Activated CD4-positive, CD25-positive, alpha-beta regulatory T cell treated with anti-CD3 and anti-CD28 coated beads, Interleukin-2, amount 50 U/mL, for 24 hours (primary cell): ENCODE results near the gene UBXN7.
"Not testable (repeated sequence)": the region's sequence is repeated elsewhere in the genome, so short reads cannot be mapped to it uniquely, and the experiment has no call there.

ENCODE experiments used
- ATAC-seq, 2 donors: fragments of 150-1000 bp; cut with Tn5 transposase; one replicate each; pipeline ENCODE4 v1.10.0; 2021; ENCODE audit warnings: mild to moderate bottlenecking in 1 of 2, moderate library complexity in 1 of 2

UBXN7 gene

DNA sequence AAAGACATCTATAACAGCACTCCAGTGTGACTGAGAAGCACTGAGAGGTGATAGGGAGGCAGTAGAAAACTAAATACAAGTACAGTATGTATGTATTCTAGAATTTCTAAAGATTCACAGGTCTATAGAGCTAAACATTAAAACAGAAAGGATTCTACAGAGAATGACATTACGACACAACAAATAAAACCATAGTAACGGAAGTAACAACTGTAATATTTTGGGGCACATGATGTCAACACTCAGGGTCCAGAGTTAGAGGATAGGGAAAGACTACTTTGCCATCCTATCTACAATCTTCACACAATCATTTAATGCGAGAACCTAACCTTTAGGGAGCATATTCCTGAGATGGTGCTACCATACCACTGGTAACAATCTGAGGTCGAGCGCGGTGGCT is 13.6 kb downstream of the UBXN7 start:
- ATAC-seq: no peak

DNA sequence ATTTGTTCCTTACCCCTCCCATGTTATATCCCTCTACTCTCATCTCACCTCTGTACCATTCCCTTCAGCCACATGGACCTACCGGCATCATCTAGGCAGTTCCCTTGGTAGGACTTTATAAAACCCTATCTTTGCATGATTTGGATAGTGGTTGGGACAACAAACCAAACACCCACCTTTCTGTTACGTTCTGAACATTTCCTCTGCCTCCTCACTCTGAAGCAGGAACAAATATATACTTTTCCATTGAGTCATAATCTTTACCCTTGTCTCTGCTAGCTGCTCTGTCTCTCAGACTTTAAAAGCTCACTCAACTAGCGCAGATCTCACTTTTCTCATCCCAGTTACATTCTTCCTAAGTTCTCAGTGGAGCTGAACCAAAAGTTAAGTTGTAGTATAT is 17.8 kb downstream of the UBXN7 start:
- ATAC-seq: peak; percentile 44 to 60

DNA sequence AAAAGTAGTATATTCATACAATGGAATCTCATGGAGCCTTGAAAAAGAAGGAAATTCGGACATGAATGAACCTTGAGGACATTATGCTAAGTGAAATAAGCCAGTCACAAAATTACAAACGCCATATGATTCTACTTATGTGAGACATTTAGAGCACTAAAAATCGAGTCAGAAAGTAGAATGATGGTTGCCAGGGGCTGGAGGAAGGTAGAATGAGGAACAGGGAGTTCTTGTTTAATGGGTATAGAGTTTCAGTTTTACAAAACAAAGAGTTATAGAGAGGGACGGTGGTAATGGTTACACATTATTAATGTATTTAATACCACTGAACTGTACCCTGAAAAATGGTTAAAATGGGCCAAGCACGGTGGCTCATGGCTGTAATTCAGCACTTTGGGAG is 19.5 kb downstream of the UBXN7 start:
- no peak for ATAC-seq

DNA sequence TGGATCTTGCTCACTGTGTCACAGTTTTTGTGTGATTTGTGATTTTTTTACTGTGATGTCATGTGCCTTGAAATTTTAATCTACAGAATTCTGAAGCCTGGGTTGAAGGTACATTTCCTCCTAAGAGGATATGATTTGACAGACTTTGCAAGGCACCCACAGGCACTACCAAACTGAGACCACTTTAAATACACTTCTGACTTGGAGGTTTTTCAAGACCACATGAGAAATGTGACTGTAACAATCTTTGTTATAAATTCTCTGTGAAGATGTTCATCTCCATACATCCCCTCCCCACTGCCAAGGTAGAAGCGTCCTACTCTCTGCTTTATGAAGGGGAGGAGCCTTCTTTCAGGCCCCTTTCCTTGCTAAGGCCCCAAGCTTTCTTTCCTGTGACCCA is 22.8 kb downstream of the UBXN7 start:
- no peak for ATAC-seq

DNA sequence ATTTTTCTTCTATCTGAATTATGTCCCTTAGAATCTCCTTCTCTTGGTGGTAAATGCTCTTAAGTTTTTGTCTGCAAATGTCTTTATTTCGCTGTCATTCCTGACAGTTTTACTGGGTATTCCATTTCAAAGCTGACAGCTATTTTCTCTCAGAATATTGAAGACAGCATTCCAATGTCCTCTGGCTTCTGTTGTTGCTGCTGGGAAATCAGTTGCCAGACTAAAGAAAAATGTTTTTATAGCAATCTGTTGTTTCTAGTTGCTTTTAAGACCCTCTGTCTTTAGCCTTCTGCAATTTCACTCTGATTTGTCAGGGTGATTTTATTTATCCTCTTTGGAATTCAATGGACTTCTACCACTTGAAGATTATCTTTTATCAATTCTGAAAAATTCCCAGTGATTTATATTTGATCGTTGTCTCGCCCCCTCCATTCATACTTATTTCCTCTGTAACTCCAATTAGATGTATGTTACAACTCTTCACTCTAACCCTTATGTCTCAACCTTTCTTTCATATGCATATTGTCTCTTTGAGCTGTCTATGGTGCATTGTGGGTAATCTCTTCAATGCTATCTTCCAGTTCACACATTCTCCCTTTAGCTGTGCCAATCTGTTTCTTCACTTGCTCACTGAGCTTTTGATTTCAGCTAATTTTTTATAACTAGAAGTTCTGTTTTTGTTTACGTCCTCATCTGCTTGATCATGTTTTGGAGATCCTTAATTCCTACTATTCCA is 23.5 kb downstream of the UBXN7 start:
- ATAC-seq: no peak

DNA sequence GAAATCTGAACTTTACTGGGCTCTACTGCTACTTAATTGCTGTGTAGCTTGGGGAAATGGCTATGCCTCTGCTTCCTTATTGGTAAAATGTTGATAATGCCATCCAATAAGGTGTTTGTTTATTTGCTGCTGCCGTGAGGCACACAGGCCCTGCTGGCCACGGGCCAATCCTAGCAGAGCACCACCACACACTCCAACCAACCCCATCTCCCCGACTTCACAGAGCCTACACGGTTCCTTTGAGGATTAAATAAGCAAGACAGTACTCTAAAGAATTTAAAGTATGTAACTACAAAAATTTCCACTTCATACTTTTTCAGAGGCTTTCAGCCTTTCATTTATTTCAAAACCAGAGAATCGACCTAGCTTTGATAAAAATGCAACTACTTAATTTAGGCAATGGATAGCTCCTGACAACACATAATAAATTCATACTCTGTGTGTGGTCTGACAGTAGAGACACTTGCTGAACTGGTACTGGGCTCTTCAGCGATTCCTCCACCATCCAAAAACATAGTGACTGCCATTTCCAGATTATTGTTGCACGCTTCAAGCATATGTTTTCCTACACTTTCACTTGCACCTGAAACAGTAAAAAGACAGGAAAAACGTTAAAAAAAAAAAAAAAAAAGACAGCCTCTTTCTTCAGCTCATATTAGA is 25.3 kb downstream of the UBXN7 start:
- ATAC-seq: no peak

DNA sequence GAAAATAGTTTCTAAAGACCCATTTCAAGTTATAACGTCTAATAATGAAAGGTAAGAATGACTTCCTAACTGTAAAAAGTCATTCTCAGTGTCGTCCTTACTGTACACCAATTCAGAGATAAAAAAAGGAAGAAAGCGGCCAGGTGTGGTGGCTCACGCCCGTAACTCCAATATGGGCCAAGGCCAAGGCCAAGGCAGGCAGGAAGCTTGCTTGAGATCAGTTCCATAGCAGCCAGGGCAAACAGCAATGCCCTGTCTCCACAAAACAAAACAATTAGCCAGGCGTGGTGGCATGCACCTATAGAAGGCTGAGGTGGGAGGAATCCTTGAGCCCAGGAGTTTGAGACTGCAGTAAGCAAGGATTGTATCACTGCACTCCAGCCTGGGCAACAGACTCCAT is 31.9 kb downstream of the UBXN7 start:
- ATAC-seq: no peak

DNA sequence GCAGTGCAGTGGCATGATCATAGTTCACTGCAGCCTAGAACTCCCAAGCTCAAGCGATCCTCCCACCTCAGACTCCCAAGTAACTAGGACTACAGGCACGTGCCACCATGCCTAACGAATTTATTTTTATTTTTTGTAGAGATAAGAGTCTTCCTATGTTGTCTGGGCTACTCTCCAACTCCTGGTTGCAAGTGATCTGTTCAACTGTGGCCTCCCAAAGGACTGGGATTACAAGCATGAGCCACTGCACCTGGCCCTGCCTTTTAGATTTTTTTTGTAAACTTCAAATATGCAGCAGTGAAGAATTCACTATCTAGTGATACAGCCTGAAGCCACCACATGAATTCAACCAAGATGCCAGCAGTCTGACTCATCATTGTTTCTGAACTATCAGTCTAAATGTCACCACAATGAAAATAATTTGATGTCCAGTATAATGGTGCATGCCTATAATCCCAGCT is 32.7 kb downstream of the UBXN7 start:
- ATAC-seq: no peak

DNA sequence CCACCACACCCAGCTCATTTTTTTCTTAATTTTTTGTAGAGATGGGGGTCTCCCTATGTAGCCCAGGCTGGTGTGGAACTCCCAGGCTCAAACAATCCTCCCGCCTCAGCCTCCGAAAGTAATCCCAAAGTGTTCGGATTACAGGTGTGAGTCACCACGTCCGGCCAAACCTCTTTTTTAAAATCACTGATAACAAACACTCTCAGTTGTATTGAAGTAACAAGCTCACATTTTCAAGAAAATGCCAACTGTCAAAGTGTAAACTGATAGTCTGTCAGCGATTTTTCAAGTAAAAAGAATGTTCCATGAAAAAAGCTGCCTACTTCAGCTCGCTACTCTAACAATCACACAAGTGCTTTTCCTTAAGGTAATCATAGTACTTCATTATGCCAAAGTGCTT is 33.4 kb downstream of the UBXN7 start:
- no peak for ATAC-seq

DNA sequence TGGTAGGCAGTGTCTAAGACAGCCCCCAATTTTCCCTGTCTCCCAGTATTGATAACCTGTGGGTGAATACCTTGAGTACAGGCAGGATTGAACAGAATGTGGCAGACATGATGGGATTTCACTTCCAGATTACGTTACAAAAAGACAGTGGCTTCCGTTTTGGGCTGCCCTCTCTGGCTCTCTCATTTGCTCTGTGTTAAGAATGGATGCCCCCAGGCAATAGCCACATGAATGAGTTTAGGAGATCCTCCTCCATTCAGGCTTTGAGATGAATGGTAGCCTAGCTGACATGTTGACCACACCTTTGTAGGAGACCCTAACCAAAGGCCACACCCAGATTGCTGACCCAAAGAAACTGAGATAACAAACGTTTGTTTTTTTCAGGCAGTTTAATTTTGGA is 34.3 kb downstream of the UBXN7 start:
- ATAC-seq: no peak

DNA sequence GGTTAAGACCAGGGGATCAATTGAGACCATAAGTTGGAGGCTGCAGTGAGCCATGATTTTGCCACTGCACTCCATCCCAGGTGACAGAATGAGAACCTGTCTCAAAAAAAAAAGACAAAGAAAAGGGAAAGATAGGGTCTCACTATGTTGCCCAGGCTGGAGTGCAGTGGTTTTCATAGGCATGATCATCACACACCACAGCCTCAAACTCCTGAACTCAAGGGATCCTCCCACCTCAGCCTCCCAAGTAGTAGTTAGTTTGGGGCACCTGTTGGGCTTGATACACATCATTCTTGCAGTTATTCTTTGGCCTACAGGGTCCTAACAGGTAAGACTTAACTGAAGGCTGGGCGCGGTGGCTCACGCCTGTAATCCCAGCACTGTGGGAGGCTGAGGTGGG is 42.1 kb downstream of the UBXN7 start:
- ATAC-seq: no peak

DNA sequence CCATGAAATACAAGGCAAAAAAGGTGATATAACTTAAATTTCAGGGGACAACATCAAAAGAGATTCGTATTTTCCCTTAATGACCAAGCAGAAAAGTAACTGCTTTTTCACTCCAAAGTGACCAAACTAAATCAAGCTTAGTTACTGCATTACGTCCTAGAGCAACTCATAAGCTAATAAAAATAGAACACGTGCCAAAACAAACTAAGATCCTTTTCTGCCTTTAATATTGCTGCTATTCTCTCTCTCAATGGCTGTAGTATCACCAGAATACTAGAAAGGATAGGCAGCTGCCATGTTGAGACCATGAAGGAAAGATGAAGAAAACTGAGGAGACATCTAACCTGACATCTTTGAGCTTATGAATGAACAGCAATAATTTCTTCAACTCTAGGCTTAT is 43.3 kb downstream of the UBXN7 start:
- ATAC-seq: no peak

DNA sequence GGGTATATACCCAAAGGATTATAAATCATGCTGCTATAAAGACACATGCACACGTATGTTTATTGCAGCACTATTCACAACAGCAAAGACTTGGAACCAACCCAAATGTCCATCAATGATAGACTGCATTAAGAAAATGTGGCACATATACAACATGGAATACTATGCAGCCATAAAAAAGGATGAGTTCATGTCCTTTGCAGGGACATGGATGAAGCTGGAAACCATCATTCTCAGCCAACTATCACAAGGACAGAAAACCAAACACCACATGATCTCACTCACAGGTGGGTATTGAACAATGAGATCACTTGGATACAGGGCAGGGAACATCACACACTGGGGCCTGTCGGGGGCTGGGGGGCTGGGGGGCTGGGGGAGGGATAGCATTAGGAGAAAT is 44.3 kb downstream of the UBXN7 start:
- not testable (repeated sequence) for ATAC-seq

DNA sequence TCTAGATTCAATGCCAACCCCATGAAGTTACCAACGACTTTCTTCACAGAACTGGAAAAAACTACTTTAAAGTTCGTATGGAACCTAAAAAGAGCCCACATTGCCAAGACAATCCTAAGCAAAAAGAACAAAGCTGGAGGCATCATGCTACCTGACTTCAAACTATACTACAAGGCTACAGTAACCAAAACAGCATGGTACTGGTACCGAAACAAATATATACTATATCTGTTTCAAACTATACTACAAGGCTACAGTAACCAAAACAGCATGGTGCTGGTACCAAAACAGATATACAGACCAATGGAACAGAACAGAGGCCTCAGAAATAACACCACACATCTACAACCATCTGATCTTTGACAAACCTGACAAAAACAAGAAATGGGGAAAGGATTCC is 45.4 kb downstream of the UBXN7 start:
- not testable (repeated sequence) for ATAC-seq

DNA sequence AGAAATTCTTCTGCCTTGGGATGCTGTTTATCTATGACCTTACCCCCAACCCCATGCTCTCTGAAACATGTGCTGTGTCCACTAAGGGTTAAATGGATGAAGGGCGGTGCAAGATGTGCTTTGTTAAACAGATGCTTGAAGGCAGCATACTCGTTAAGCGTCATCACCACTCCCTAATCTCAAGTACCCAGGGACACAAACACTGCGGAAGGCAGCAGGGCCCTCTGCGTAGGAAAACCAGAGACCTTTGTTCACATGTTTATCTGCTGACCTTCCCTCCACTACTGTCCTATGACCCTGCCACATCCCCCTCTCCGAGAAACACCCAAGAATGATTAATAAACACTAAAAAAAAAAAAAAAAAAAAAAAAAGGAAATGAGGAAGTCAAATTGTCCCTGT is 46.2 kb downstream of the UBXN7 start:
- ATAC-seq: not testable (repeated sequence)

DNA sequence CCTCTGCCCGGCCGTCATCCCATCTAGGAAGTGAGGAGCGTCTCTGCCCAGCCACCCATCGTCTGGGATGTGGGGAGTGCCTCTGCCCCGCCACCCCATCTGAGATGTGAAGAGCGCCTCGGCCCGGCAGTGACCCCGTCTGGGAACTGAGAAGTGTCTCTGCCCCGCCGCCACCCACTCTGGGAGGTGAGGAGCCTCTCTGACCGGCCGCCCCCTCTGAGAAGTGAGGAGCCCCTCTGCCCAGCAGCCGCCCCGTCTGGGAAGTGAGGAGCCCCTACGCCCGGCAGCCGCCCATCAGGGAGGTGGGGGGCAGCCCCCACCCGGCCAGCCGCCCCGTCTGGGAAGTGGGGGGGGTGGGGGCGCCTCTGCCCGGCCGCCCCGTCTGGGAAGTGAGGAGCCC is 46.8 kb downstream of the UBXN7 start:
- ATAC-seq: not testable (repeated sequence)

DNA sequence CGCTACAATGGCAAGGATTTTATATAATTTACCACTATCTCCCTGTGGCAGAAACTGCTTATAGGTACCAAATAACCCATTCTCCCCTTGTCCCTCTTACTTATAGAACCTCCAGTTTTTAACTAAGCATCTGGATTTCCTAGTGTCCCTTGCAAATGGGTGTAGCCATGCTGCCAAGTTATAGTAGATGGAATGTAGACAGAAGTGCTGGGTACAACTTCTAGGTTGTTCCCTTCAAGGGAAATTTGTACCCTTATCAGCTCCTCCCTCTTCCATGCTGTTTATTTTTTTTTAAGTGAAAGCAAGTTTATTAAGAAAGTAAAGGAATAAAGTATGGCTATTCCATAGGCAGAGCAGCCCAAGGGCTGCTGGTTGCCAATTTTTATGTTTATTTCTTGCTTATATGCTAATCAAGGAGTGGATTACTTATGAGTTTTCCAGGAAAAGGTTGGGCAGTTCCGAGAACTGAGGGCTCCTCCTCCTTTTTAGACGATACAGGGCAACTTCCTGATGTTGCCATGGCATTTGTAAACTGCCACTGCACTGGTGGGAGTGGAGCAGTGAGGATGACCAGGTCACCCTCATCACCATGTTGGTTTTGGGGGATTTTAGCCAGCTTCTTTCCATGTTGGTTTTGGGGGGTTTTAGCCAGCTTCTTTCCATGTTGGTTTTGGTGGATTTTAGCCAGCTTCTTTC is 53.9 kb downstream of the UBXN7 start:
- ATAC-seq: no peak

DNA sequence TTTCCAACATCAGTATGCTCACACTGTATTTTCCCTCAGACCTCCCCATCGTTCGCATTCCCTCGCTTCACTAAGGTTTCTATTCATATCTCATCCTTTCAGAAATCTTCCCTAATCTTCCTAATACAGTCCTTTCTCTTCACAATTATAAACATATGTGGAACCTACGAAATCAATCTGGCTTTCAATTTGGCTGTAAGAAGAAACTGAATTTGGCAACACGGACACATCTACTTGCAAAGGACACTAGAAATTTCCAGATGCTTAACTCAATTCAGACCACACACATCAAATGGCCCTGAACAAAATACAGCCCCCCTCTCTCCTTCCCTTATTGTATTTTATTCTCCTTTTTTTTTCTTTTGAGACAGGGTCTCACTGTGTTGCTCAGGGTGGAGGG is 54.9 kb downstream of the UBXN7 start:
- no peak for ATAC-seq

DNA sequence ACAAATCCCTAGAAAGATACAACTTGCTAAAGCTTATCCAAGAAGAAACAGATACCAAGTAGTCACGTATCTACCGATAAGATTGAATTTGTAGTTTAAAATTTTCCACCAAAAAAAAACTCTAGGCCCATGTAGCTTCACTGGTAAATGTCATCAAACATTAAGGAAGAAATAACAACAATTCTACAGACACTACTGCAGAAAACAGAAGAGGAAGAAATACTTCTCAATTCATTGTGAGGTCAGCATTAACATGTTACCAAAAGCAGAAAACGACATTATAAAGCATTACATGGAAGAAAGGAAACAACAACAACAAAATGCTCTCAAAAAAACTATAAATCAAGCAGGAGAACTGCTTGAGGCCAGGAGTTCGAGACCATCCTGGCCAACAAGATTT is 66.5 kb downstream of the UBXN7 start:
- ATAC-seq: no peak

DNA sequence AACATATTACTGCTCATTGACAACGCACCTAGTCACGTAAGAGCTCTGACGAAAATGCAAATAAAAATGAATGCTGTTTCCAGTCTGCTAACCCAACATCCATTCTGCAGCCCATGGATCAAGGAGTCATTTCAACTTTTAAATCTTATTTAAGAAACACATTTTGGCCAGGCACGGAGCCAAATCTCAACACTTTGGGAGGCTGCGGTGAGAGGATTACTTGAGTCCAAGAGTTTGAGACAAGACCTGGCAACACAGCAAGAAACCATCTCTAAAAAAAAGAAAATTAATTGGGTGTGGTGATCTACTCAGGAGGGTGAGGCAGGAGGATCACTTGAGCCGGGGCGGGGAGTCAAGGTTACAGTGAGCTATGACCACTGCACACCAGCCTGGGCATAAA is 71.6 kb downstream of the UBXN7 start:
- no peak for ATAC-seq

DNA sequence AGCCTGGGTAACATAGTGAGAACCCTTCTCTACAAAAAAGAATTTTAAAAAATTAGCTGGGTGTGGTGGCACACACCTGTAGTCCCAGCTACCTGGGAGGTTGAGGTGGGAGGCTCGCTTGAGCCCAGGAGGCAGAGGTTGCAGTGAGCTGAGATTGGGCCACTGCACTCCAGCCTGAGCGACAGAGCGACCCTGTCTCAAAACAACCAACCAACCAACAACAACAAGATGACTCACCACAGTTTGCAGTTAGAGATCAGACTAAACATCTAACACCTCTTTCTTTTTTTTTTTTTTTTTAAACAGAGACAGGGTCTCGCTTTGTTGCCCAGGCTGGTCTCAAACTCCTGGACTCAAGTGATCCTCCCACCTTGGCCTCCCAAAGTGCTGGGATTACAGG is 73.7 kb downstream of the UBXN7 start:
- ATAC-seq: not testable (repeated sequence)

DNA sequence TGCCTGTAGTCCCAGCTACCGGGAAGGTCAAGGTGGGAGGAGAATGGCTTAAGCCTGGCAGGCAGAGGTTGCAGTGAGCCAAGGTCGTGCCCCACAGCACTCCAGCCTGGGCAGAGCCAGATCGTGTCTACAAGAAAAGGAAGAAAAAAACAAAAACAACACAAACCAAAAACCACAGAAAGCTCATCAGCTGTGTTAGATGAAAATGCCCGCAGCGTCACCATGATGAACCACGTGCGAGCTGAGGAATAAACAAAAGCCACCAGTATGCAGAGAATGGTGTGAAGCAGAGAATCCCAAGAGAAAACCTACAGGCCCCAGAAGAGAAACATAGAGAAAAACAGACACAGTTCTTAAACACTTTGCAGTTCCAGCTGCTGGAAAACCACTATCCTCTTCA is 74.3 kb downstream of the UBXN7 start:
- ATAC-seq: no peak

DNA sequence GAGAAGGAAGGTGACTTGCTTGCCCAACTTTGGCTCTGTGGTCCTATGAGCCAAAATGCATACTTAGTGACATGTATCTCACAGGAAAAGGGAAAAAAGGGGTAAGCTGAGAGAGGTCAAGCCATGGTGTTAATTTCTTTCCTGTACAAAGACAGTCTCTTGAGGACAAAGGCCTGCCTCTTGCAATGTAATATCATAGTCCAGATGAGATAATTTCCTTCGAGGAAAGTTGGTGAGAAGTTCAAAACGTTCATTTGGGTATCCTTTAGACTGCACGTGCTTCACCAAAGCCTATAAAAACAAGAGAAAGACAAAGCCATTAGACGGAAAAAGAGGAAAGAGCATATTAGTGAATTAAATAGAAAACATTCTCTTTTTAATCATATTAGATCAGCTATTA is 75.7 kb downstream of the UBXN7 start:
- ATAC-seq: no peak

DNA sequence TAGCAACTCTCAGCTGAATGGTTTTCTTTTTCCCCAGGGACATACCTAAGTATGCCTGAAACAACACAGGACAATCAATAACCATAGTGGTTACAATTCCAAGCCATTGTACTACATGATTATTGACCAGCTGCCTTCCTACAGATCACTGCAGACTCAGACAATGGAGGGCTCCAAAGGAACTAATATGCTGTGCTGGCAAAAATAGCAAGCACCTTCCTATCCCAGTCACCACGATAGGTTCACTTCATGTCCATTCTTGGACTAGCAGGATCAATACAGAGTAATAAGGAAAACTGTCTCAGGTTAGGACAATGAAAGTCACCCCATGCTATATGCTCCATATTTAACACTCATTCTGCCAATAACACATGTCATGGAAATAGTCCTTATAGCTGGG is 76.6 kb downstream of the UBXN7 start:
- no peak for ATAC-seq
